Measurements from ENCODE around the gene PAF1.

- TF ChIP-seq CTCF (IDR thresholded peaks at IDR 0.05 in 4 of 5, conservative IDR thresholded peaks at IDR 0.05 in 1 of 5) (peak; percentile 73 to 88 (median 83)), POLR2A (IDR thresholded peaks at IDR 0.05) (peak; percentile 89 to 97)
Measured at GRCh38 chr19:39341719-39342604, 48.9 kb downstream of the PAF1 start, which contains the start of gene SAMD4B.

All from gastrocnemius medialis (tissue), 4 donors.